CD4-positive, alpha-beta T cell treated with Interleukin-17A for 1 hour (primary cell): ENCODE data around the gene PROS1.
"Not testable (repeated sequence)": the region's sequence is repeated elsewhere in the genome, so short reads cannot be mapped to it uniquely, and the experiment has no call there.

ENCODE experiments used
- DNase-seq: peaks from one replicate; pipeline ENCODE4 v3.0.0-alpha.2; 2020

Gene PROS1

DNA sequence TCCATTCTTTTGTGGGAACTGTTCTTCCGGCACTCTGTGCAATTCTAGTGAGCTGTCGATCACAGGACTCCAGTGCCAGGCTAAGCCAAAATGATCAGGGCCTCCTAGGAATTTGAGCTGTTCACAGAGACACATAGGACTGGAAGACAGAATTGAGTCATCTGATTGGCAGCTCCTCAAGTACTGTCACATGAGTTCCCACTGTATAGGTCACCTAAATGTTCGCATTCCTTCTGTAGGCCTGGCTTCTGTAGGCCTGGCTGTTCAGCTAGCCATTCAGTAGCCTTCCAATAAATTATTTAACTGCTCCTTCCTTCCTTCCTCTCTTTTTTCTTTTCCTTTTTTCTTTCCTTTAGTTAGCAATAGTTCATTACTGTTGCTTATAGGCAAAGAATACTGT, 4.3 kb downstream of the PROS1 start:
- DNase-seq = no peak

DNA sequence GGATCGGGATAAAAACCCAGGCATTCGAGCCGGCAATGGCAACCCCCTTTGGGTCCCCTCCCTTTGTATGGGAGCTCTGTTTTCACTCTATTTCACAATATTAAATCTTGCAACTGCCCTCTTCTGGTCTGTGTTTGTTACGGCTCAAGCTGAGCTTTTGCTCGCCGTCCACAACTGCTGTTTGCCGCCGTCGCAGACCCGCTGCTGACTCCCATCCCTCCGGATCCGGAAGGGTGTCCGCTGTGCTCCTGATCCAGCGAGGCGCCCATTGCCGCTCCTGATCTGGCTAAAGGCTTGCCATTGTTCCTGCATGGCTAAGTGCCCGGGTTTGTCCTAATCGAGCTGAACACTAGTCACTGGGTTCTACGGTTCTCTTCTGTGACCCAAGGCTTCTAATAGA, 8.6 kb downstream of the PROS1 start:
- not testable (repeated sequence) for DNase-seq

- DNase-seq = no peak
Observed at GRCh38 chr3:93962798-93963197, 10.9 kb downstream of the PROS1 start.

DNA sequence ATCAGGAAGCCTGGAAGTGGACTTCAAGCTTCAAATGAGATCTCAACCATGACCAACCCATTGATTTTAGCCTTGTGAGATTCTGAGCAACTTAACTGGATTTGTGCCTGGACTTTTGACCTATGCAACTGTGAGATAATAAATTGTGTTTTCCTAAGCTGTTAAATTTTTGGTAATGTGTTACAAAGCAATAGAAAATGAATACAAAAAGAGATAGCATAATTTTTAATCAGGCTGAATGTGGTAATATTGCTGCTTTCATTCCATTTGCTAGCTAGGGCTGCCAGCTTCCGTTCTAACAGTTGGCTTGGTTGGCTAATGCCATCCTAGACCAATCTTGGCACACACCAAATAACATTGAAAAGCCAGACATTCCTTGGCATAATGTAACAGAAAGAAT, 12.2 kb downstream of the PROS1 start:
- no peak for DNase-seq

DNA sequence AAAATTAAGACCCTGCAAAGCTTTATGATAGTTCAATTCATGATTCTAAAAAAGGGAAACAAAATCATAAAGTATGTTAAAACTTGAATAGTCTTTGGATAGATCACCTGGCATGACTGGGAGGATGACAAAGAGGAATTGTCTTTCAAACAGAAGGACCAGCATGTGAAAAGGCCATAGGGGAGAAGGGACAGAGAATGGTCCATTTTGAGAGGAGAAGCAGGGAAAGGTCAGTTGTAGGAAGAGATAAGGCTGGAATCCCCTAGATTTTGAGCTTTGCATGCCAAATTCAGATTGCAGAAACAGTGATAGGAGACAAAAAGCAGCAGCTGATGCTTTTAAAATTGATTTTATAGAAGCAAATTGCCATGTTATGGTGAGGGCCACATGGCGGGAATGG, 12.7 kb downstream of the PROS1 start:
- DNase-seq = no peak

GRCh38 chr3:93949958-93950357, 23.7 kb downstream of the PROS1 start:
- DNase-seq = not testable (repeated sequence)

GRCh38 chr3:93937485-93937884, 36.2 kb downstream of the PROS1 start:
- DNase-seq = not testable (repeated sequence)

DNA sequence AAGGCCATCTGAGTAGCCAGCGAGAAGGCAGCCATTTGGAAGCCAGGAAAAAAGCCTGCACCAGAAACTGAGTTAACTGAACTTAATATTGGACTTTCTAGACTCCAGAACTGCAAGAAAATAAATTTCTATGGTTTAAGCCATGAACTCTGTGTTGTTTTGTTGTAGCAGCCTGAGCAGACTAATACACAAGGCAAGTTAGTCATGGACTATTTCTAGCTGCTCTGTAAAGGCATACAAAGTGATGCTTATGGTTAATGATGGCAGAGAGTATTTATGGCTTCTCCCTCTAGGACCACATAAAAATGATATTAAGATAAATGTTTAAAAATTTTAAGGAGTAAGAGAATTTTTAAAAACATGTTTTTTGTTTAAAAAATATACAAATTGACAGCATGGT, 37.1 kb downstream of the PROS1 start:
- DNase-seq = no peak

DNA sequence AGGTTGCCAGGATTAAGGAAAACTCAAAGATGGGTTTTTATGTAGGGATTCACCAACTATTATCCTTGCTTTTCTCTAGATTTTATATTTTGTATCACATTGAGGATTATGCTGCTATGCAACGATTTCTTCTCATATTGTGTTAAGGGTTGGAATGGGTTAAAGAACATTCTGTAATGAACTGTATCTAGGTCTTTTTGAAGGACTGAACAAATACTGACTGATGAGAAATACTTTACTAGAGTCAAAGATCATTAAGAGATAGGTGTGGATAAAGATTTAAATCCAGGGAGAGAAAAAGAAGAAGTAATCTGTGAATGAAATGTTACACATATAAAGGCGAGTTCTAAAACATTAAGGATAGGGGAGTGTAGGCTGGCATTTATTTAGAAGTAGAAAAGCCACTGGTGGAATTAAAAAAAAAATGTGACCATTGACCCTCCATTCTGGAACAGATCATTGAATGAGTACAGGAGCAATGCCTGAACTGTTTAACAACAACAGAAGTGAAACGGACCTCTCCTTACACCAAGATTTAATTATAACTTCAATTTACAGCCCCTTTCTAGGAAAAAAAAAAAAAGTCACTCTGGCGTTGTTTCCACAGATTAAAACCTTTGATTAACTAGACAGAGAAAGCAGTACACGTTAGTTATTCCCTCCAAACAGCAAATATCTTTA, 39.2 kb downstream of the PROS1 start:
- DNase-seq = no peak

DNA sequence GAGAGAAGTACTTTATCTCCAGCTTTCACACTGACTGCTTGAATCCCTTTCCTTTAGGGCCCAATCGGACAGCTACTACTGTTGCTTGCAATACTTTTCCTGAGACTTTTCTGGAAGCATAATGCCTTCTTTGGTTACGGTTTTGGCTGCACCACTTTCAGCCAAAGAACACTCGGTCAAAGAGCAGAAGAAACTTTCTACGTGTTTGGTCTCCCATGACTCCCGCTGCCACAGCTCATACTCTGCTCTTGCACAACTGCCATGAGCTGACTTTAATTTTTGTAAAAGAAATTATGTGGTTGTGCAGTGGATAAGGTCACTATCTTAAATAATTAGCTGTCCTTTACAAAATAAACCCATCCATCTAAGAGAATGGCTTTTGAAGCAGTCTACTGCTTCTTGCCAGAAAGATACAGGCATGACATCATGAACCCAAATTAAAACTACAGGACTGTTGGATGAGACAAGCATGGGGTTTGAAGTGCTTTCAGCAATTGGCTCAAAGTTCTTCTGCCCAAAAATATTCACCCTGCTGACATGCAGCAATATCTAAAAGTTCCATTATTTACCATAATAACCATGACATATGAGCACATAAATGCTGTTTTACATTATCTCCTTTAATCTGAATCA, 42.0 kb downstream of the PROS1 start:
- no peak for DNase-seq

DNA sequence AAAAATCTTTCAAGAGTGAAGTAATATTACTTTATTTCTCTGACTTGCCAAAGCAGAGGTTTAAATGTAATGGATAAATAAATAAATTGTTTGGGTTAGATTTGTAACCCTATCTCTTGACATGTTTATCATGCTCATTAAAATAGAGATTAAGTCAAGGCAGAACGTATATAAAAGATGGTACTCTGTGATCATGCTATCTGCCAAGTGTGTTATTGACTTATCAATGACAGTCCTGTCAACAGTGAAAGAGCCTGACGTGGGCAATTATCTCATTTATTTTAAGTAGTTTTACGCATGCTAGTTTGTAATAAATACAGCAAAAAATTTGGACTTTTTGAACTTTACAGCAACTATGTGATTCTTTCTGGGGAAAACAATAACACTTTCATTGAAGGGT, 43.7 kb downstream of the PROS1 start:
- DNase-seq = no peak

DNA sequence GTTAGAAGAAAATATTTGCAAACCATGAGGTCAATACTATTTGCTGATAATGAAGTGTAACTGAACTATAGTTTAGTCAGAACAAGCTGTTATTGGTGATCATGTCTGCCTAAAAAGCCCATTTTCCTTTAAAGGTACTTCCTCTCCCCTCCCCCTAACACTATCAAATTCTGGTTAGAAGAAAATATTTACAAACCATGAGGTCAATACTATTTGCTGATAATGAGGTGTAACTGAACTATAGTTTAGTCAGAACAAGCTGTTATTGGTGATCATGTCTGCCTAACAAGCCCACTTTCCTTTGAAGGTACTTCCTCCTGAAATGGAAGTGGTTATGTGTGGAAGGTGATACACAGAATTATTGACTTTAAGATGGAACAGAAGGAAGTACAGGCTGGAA, 46.9 kb downstream of the PROS1 start:
- DNase-seq = no peak

- DNase-seq = no peak
Observed at GRCh38 chr3:93924491-93924890, 49.2 kb downstream of the PROS1 start.

DNA sequence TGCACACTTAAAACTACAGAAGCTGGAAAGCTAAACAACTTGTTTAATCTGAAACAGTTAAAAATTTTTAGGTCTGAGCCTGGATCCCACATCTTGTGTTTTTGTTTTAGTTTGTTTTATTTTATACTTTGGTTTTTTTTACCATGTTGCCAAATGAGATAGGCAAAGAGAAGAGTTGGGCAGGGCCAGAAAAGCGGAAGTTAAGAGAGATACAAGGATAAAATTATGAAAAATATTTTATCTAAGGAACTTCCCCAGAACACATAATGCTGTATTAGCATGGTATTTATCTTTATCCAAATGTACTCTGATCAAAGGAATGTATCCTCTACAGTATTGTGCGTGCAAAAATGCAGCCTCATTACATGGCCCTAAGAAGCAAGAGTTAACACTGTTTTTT, 50.7 kb downstream of the PROS1 start:
- no peak for DNase-seq

GRCh38 chr3:93917546-93918029, 56.1 kb downstream of the PROS1 start:
- not testable (repeated sequence) for DNase-seq

DNA sequence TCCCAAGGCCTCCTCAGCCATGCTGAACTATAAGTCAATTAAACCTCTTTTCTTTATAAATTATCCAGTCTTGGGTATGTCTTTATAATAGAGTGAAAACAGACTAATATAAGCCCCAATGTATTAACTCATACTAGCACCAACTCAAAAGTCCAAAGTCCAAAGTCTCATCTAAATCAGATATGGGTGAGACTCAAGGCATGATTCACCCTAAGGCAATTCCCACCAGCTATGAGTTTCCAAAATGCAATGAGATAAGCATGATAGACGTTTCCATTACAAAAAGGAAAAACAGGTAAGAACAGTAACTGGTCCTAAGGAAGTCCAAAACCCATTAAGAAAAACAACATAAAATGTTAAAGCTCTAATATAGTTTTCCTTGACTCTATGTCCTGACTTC, 60.1 kb downstream of the PROS1 start:
- DNase-seq = not testable (repeated sequence)

GRCh38 chr3:93911206-93911605, 62.5 kb downstream of the PROS1 start:
- DNase-seq = no peak

DNA sequence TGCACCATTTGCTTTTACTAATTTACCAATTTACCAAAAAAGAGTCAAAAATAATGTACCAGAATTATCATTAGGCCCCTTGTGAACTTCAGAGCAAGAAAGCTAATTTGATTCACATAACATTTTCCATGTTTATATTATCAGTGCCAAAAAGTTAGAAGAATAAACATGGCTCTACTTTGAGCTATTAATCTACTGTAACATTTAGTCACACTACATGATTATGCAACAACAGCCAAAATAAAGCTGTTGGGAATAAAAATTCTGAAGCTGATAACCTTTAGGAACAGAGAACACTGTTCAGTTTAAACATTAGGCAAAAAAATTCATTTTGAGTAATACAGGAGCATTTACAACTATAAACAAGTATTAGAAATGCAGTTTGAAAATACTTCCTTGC, 63.6 kb downstream of the PROS1 start:
- DNase-seq = no peak

DNA sequence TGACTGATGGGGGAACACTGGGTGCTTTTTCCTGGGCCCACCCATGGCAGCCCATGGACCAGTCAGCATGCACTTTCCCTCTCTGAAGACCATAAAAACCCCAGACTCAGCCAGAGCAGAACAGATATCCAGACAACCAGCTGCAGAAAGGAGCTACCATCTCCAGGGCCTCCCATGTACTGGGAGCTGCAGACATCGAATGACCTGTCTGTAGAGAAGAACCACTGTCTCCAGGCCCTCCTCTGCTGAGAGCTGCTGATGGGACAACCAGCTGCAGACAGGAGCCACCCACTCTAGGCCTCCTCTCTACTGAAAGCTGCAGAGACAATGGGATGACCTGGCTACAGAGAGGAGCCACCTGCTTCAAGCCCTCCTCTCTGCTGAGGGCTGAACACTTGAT, 66.6 kb downstream of the PROS1 start:
- no peak for DNase-seq

GRCh38 chr3:93906245-93906644, 67.5 kb downstream of the PROS1 start:
- DNase-seq = no peak

- no peak for DNase-seq
Observed at GRCh38 chr3:93904568-93904967, 69.1 kb downstream of the PROS1 start.

DNA sequence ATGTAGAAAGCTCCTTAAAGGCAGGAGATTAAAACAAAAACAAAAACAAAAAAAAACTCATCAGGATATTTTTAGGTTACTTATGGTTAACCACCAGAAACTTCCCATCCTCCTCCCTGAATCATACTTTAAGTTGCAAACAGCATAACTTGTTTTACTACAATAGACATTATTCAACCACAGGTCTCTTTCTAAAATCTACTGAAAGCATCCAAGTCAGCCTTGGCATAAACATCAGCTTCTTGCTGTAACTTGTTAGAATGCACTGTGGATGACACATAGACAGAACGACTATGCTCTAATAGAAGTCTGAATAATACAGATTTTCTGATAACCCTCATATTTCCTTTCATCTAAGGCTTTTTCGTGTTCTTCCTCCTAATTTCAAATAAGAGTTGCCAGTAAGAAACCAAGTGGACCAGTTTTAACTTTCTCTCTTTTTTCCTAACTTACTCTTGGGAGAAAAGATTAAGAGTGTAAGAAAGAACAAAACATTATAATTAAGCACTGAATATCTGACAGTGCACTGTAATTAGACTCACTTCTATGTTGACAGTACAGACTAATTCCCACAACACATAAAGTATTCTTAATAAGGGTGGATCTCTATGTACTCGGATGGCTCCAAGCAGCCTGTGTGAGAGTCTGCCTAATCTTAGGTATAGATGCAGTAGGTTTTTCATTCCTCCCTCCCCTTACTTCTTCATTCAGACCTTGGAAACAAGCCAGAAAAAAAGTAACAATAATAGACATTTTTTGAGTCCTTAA, 95.3 kb downstream of the PROS1 start:
- DNase-seq = not testable (repeated sequence)

GRCh38 chr3:93877427-93877826, 96.3 kb downstream of the PROS1 start:
- not testable (repeated sequence) for DNase-seq

DNA sequence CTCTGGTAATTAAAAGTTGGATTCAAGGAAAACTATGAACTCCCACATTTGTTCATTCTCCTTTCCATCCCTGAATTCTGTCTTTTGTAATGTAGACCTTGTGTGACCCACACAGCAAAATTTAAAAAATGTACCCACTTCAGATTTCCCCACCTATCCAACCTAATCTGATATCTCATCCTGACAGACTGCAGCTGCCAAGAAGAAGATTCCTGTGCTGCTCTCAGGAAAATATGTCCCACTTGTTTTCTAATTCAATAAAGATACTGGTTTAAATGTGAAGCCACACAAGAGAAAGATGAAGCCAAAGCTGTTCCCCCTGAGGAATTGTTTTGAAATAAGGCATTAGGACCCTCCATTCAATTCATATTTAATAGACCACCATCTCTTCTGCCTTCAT, 100.3 kb downstream of the PROS1 start:
- not testable (repeated sequence) for DNase-seq
